ENCODE data around the gene HCFC1R1.
"Not testable (repeated sequence)": the region's sequence is repeated elsewhere in the genome, so short reads cannot be mapped to it uniquely, and the experiment has no call there.

The HCFC1R1 gene

GRCh38 chr16:3056336-3057180, 32.8 kb upstream of the HCFC1R1 start:
- DNase-seq = no peak

GRCh38 chr16:3055734-3056115, 32.0 kb upstream of the HCFC1R1 start:
- DNase-seq = not testable (repeated sequence)

GRCh38 chr16:3054965-3055733, 31.4 kb upstream of the HCFC1R1 start:
- DNase-seq = no peak

GRCh38 chr16:3053330-3053710, 29.6 kb upstream of the HCFC1R1 start:
- DNase-seq = not testable (repeated sequence)

GRCh38 chr16:3052571-3053329, 29.0 kb upstream of the HCFC1R1 start:
- not testable (repeated sequence) for DNase-seq

GRCh38 chr16:3051494-3051893, 27.8 kb upstream of the HCFC1R1 start:
- no peak for DNase-seq

- DNase-seq = no peak
Measured at GRCh38 chr16:3051009-3051408, 27.3 kb upstream of the HCFC1R1 start.

GRCh38 chr16:3050487-3050886, 26.7 kb upstream of the HCFC1R1 start:
- DNase-seq = no peak

GRCh38 chr16:3049921-3050481, 26.3 kb upstream of the HCFC1R1 start:
- no peak for DNase-seq

GRCh38 chr16:3047387-3047720, 23.6 kb upstream of the HCFC1R1 start:
- no peak for DNase-seq

- no peak for DNase-seq
Measured at GRCh38 chr16:3046641-3047386, 23.1 kb upstream of the HCFC1R1 start.

- no peak for DNase-seq
Measured at GRCh38 chr16:3045758-3046640, 22.3 kb upstream of the HCFC1R1 start, which contains the start of gene MMP25. Gene MMP25 (plus strand): TSS chr16:3046561. CDS start chr16:3046918, 357 bp downstream.

GRCh38 chr16:3044708-3045107, 21.0 kb upstream of the HCFC1R1 start:
- no peak for DNase-seq

- DNase-seq = no peak
Measured at GRCh38 chr16:3042376-3042775, 18.6 kb upstream of the HCFC1R1 start.

GRCh38 chr16:3038896-3039295, 15.2 kb upstream of the HCFC1R1 start:
- DNase-seq = no peak

- no peak for DNase-seq
Measured at GRCh38 chr16:3038256-3038655, 14.5 kb upstream of the HCFC1R1 start.

- DNase-seq = no peak
Measured at GRCh38 chr16:3036726-3037315, 13.1 kb upstream of the HCFC1R1 start, which contains the start of gene BICDL2. Gene BICDL2 (minus strand): TSS chr16:3036944. CDS start chr16:3035496, 1,448 bp downstream.

- no peak for DNase-seq
Measured at GRCh38 chr16:3035972-3036725, 12.4 kb upstream of the HCFC1R1 start.

GRCh38 chr16:3035289-3035971, 11.7 kb upstream of the HCFC1R1 start:
- DNase-seq = no peak
